SK-N-SH treated with all-trans-retinoic acid at 6 μM for 48 hours (cell line): ENCODE data around the gene NANOS1.

Experiments
- ATAC-seq: fragments of 200-7000 bp; cut with Tn5 transposase; 3 replicates; pipeline ENCODE4 v1.9.1; 2020; ENCODE audit warnings: mild to moderate bottlenecking, moderate library complexity
- ARNTL ChIP-seq: fragments of 450-650 bp; formaldehyde crosslinking; IDR thresholded peaks from 2 replicates; pipeline ENCODE4 v1.5.0; 2020; ENCODE audit warnings: low read depth, mild to moderate bottlenecking, moderate library complexity, borderline replicate concordance
- BACH2 ChIP-seq: fragments of 250-450 bp; sonication (Bioruptor Pico); IDR thresholded peaks from 2 replicates; pipeline ENCODE4 v1.9.0; 2021; ENCODE audit warnings: mild to moderate bottlenecking, borderline replicate concordance
- CSDC2 ChIP-seq: fragments of 250-450 bp; sonication (Bioruptor Pico); IDR thresholded peaks from 2 replicates; pipeline ENCODE4 v1.5.0; 2020; ENCODE audit warnings: mild to moderate bottlenecking, moderate library complexity
- ESRRG ChIP-seq: fragments of 250-450 bp; sonication (Bioruptor Pico); IDR thresholded peaks from 2 replicates; pipeline ENCODE4 v1.6.1; 2021; ENCODE audit warnings: mild to moderate bottlenecking
- GLIS3 ChIP-seq: fragments of 250-450 bp; sonication (Bioruptor Pico); IDR thresholded peaks from 2 replicates; pipeline ENCODE4 v1.5.0; 2020; ENCODE audit warnings: mild to moderate bottlenecking, moderate library complexity
- ISL1 ChIP-seq: fragments of 250-450 bp; sonication (Bioruptor Pico); IDR thresholded peaks from 2 replicates; pipeline ENCODE4 v2.1.2; 2022; ENCODE audit warnings: mild to moderate bottlenecking, moderate library complexity
- OSR1 ChIP-seq: fragments of 250-450 bp; sonication (Bioruptor Pico); IDR thresholded peaks from 2 replicates; pipeline ENCODE4 v1.8.0; 2022; ENCODE audit warnings: moderate library complexity, mild to moderate bottlenecking, inconsistent platforms
- PPARA ChIP-seq: fragments of 250-450 bp; sonication (Bioruptor Pico); IDR thresholded peaks from 2 replicates; pipeline ENCODE4 v1.5.0; 2020; ENCODE audit warnings: mild to moderate bottlenecking, borderline replicate concordance
- RARB ChIP-seq: fragments of 250-450 bp; sonication (Bioruptor Pico); IDR thresholded peaks from 2 replicates; pipeline ENCODE4 v1.8.0; 2021; ENCODE audit warnings: mild to moderate bottlenecking, moderate library complexity
- SNAI2 ChIP-seq: fragments of 250-450 bp; sonication (Bioruptor Pico); IDR thresholded peaks from 2 replicates; pipeline ENCODE4 v1.5.0; 2020; ENCODE audit warnings: mild to moderate bottlenecking, moderate library complexity
- TCF4 ChIP-seq: fragments of 250-450 bp; sonication (Bioruptor Pico); IDR thresholded peaks from 2 replicates; pipeline ENCODE4 v1.8.0; 2021; ENCODE audit warnings: mild to moderate bottlenecking, moderate library complexity, borderline replicate concordance
- TOX ChIP-seq: fragments of 250-450 bp; sonication (Bioruptor Pico); IDR thresholded peaks from 2 replicates; pipeline ENCODE4 v1.8.0; 2021; ENCODE audit warnings: mild to moderate bottlenecking, moderate library complexity, borderline replicate concordance
- ZC3H10 ChIP-seq: fragments of 250-450 bp; sonication (Bioruptor Pico); IDR thresholded peaks from 2 replicates; pipeline ENCODE4 v1.5.1; 2021; ENCODE audit warnings: mild to moderate bottlenecking, moderate library complexity
- ZNF565 ChIP-seq: fragments of 450-650 bp; formaldehyde crosslinking; conservative IDR thresholded peaks from 2 replicates; pipeline ENCODE4 v1.5.0; 2020; ENCODE audit warnings: low read depth, mild to moderate bottlenecking, moderate library complexity
- ZNF70 ChIP-seq: fragments of 450-650 bp; formaldehyde crosslinking; IDR thresholded peaks from 2 replicates; pipeline ENCODE4 v1.5.0; 2020; ENCODE audit warnings: mild to moderate bottlenecking, moderate library complexity
- ZNF8 ChIP-seq: fragments of 450-650 bp; formaldehyde crosslinking; IDR thresholded peaks from 2 replicates; pipeline ENCODE4 v1.5.0; 2020; ENCODE audit warnings: mild to moderate bottlenecking, moderate library complexity
- TF ChIP-seq, protein P1 (sequence below): fragments of 250-450 bp; sonication (Bioruptor Pico); IDR thresholded peaks from 2 replicates; pipeline ENCODE4 v1.8.0; 2020; ENCODE audit warnings: mild to moderate bottlenecking, moderate library complexity, borderline replicate concordance
- TF ChIP-seq, protein P2 (sequence below): fragments of 250-450 bp; sonication (Bioruptor Pico); IDR thresholded peaks from 2 replicates; pipeline ENCODE4 v1.8.0; 2021; ENCODE audit warnings: low read depth, mild to moderate bottlenecking, moderate library complexity, borderline replicate concordance
- TF ChIP-seq, protein P3 (sequence below): fragments of 250-450 bp; sonication (Bioruptor Pico); IDR thresholded peaks from 2 replicates; pipeline ENCODE4 v1.5.1; 2021; ENCODE audit warnings: mild to moderate bottlenecking, moderate library complexity
- TF ChIP-seq, protein P4 (sequence below): fragments of 250-450 bp; sonication (Bioruptor Pico); IDR thresholded peaks from 2 replicates; pipeline ENCODE4 v1.5.0; 2020; ENCODE audit warnings: mild to moderate bottlenecking, moderate library complexity
- TF ChIP-seq, protein P5 (sequence below): fragments of 250-450 bp; sonication (Bioruptor Pico); IDR thresholded peaks from 2 replicates; pipeline ENCODE4 v1.5.1; 2020; ENCODE audit warnings: low read depth, mild to moderate bottlenecking, moderate library complexity

The NANOS1 gene

DNA sequence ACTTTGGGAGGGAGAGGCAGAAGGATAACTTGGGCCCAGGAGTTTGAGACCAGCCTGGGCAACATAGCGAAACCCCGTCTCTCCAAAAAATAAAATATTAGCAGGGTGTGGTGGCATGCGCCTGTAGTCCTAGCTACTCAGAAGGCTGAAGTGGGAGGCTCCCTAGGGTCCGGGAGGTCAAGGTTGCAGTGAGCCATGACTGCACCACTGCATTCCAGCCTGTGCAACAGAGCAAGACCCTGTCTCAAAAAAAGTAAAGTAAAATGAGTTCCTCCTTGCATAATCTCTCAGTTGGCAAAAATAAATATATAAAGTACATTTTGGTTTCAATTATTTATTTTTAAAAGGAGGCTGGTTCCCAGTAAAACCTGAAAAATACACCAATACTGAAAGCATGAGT is 11.8 kb downstream of the NANOS1 start (continued):
- TF ChIP-seq, protein P1, sequence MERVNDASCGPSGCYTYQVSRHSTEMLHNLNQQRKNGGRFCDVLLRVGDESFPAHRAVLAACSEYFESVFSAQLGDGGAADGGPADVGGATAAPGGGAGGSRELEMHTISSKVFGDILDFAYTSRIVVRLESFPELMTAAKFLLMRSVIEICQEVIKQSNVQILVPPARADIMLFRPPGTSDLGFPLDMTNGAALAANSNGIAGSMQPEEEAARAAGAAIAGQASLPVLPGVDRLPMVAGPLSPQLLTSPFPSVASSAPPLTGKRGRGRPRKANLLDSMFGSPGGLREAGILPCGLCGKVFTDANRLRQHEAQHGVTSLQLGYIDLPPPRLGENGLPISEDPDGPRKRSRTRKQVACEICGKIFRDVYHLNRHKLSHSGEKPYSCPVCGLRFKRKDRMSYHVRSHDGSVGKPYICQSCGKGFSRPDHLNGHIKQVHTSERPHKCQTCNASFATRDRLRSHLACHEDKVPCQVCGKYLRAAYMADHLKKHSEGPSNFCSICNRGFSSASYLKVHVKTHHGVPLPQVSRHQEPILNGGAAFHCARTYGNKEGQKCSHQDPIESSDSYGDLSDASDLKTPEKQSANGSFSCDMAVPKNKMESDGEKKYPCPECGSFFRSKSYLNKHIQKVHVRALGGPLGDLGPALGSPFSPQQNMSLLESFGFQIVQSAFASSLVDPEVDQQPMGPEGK: no peak
- TF ChIP-seq RARB (no peak), PPARA (CRISPR knock-in tag) (no peak), TCF4 (CRISPR knock-in tag) (no peak), ISL1 (CRISPR knock-in tag) (no peak)

DNA sequence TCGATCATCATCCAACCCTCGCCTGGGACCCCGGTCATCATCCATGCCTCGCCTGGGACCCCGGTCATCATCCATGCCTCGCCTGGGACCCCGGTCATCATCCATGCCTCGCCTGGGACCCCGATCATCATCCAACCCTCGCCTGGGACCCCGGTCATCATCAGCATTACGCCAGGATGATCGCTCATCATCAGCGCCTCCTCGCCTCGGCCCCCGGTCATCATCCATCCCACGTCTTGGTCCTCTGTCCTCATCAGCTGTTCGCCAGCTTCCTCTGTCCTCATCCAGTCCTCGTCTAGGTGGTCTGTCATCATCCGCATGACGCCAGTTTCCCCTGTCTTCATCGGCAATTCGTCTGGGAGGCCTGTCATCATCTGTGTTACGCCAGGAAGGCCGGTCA is 12.7 kb downstream of the NANOS1 start:
- ATAC-seq: no peak
- TF ChIP-seq, protein P2, sequence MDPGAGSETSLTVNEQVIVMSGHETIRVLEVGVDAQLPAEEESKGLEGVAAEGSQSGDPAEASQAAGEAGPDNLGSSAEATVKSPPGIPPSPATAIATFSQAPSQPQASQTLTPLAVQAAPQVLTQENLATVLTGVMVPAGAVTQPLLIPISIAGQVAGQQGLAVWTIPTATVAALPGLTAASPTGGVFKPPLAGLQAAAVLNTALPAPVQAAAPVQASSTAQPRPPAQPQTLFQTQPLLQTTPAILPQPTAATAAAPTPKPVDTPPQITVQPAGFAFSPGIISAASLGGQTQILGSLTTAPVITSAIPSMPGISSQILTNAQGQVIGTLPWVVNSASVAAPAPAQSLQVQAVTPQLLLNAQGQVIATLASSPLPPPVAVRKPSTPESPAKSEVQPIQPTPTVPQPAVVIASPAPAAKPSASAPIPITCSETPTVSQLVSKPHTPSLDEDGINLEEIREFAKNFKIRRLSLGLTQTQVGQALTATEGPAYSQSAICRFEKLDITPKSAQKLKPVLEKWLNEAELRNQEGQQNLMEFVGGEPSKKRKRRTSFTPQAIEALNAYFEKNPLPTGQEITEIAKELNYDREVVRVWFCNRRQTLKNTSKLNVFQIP (CRISPR knock-in tag): no peak
- no peak for TF ChIP-seq BACH2
- TF ChIP-seq, all 23 proteins: peak for 0

DNA sequence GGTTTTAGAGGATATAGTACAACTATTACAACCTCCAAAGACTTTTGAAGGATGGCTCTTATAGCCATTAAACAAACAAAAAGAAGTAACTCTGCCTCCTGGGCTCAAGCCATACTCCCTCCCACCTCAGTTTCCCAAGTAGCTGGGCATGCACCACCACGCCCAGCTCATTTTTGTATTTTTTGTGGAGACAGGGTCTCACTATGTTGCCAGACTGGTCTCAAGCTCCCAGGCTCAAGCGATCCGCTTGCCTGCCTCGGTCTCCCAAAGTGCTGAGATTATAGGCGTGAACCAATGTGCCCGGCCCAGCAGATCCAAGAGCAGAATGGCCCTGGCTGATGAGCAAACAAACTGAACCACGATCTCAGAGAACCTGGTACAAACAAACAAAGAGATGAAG is 16.0 kb downstream of the NANOS1 start:
- TF ChIP-seq OSR1 (CRISPR knock-in tag) (no peak), ESRRG (CRISPR knock-in tag) (no peak), PPARA (CRISPR knock-in tag) (no peak), TOX (CRISPR knock-in tag) (no peak), ARNTL (CRISPR knock-in tag) (no peak), GLIS3 (CRISPR knock-in tag) (no peak), ISL1 (CRISPR knock-in tag) (no peak), ZNF70 (CRISPR knock-in tag) (no peak), TCF4 (CRISPR knock-in tag) (no peak), BACH2 (no peak), RARB (no peak), ZNF8 (CRISPR knock-in tag) (no peak), SNAI2 (CRISPR knock-in tag) (no peak)
- TF ChIP-seq, protein P3, sequence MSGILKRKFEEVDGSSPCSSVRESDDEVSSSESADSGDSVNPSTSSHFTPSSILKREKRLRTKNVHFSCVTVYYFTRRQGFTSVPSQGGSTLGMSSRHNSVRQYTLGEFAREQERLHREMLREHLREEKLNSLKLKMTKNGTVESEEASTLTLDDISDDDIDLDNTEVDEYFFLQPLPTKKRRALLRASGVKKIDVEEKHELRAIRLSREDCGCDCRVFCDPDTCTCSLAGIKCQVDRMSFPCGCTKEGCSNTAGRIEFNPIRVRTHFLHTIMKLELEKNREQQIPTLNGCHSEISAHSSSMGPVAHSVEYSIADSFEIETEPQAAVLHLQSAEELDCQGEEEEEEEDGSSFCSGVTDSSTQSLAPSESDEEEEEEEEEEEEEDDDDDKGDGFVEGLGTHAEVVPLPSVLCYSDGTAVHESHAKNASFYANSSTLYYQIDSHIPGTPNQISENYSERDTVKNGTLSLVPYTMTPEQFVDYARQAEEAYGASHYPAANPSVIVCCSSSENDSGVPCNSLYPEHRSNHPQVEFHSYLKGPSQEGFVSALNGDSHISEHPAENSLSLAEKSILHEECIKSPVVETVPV (CRISPR knock-in tag): no peak
- TF ChIP-seq, protein P4, sequence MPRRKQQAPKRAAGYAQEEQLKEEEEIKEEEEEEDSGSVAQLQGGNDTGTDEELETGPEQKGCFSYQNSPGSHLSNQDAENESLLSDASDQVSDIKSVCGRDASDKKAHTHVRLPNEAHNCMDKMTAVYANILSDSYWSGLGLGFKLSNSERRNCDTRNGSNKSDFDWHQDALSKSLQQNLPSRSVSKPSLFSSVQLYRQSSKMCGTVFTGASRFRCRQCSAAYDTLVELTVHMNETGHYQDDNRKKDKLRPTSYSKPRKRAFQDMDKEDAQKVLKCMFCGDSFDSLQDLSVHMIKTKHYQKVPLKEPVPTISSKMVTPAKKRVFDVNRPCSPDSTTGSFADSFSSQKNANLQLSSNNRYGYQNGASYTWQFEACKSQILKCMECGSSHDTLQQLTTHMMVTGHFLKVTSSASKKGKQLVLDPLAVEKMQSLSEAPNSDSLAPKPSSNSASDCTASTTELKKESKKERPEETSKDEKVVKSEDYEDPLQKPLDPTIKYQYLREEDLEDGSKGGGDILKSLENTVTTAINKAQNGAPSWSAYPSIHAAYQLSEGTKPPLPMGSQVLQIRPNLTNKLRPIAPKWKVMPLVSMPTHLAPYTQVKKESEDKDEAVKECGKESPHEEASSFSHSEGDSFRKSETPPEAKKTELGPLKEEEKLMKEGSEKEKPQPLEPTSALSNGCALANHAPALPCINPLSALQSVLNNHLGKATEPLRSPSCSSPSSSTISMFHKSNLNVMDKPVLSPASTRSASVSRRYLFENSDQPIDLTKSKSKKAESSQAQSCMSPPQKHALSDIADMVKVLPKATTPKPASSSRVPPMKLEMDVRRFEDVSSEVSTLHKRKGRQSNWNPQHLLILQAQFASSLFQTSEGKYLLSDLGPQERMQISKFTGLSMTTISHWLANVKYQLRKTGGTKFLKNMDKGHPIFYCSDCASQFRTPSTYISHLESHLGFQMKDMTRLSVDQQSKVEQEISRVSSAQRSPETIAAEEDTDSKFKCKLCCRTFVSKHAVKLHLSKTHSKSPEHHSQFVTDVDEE: no peak
- ATAC-seq: no peak

DNA sequence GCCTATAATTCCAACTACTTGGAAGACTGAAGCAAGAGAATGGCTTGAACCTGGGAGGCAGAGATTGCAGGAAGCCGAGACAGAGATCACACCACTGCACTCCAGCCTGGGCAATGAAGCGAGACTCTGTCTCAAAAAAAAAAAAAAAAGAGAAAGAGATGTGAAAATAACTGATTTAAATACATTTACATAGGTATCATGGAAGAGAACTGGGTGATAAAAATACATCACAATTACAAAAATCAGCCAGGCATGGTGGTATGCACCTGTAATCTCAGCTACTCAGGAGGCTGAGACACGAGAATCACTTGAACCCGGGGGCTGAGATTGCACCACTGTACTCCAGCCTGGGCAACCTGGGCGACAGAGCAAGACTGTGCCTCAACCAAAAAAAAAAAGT is 19.8 kb downstream of the NANOS1 start:
- no peak for ATAC-seq
- TF ChIP-seq CSDC2 (CRISPR knock-in tag) (no peak), ESRRG (CRISPR knock-in tag) (no peak), TCF4 (CRISPR knock-in tag) (no peak), ISL1 (CRISPR knock-in tag) (no peak), ARNTL (CRISPR knock-in tag) (no peak), BACH2 (no peak), ZNF565 (CRISPR knock-in tag) (no peak), PPARA (CRISPR knock-in tag) (no peak), ZNF70 (CRISPR knock-in tag) (no peak), ZNF8 (CRISPR knock-in tag) (no peak), ZC3H10 (CRISPR knock-in tag) (no peak)
- TF ChIP-seq, protein P2 (CRISPR knock-in tag): no peak
- TF ChIP-seq, protein P5, sequence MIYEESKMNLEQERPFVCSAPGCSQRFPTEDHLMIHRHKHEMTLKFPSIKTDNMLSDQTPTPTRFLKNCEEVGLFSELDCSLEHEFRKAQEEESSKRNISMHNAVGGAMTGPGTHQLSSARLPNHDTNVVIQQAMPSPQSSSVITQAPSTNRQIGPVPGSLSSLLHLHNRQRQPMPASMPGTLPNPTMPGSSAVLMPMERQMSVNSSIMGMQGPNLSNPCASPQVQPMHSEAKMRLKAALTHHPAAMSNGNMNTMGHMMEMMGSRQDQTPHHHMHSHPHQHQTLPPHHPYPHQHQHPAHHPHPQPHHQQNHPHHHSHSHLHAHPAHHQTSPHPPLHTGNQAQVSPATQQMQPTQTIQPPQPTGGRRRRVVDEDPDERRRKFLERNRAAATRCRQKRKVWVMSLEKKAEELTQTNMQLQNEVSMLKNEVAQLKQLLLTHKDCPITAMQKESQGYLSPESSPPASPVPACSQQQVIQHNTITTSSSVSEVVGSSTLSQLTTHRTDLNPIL: no peak
- TF ChIP-seq, protein P4: no peak
